ENCODE data around the gene KCNJ6. TPM values are rescaled to one million over a fixed set of nuclear protein-coding genes. Genes with fewer than 3 reads are reported as not detected.

KCNJ6 gene
- total and polyA plus RNA-seq, 9 of the 15 experiments (the other 6 are each of a cell fraction or from before 2014, with no cell fraction given), result 0.06 to 0.21 (median 0.13) TPM; not detected in 1

DNA sequence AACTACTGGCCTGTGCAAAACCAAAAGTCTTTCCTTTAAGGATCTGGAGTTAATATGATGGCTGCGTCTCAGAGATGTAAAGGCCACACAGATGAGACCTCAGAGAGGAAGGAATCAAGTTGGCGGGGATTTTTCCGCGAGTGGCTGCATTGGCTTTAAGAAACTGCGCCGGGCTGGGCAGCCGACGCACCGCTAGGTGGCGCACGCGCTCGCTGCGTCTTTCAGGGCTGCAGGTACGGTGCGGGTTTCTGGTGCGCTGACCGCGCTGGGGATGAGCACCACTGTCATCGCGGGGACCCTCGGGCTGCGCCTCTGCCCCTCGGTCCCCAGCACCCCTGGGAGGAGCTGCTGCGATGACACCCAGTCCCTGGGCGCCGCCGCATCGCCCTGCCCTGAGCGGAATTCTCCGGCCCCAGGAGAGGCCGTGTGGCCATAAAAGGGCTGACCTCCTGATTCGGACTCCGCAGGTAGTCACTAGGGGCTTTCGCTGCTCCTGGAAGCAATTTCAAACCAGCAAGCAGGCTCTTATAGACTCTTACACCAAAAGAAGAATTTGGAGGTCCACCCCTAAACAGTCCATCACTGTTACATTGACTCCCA is 241.0 kb downstream of the KCNJ6 start:
- no peak overlapping the region for H3K27ac ChIP-seq (ENCODE audit: extremely low read depth, low read depth, low read length)
- no peaks in the 10 kb centered on the region for H3K9me3 ChIP-seq (replicated peaks; ENCODE audit: control insufficient read depth, insufficient read depth, low read depth, low read length)
- no peak overlapping the region for H3K4me3 ChIP-seq
- peak; percentile 73 to 83 (median 80) for DNase-seq (ENCODE audit: extremely low read depth in 1 of 4, low spot score in 3 of 4)
- peak overlapping the region; percentile 31; the same call in 1 of the 2 replicates for H3K4me2 ChIP-seq (ENCODE audit: insufficient read depth, low read length)
- CTCF ChIA-PET (ENCODE audit: low intra/inter-chr PET ratio), result interaction anchor here (0.7 to 1.0 kb wide), 3 partner anchors 446 to 681 kb away, joined by 3 to 5 read pairs (median 3); no protein-coding TSS in a partner anchor
- no peaks in the 10 kb centered on the region for H3K36me3 ChIP-seq (ENCODE audit: control insufficient read depth, insufficient read depth, low read length)
- 0 out of 2 replicates have a peak, but pooled peaks cover 7% of the 10 kb centered on the region for H4K20me1 ChIP-seq (replicated peaks; ENCODE audit: control insufficient read depth, insufficient read depth, low read length)
- no peaks in the 10 kb centered on the region for H3K79me2 ChIP-seq (ENCODE audit: control insufficient read depth, insufficient read depth, low read length)
- intact Hi-C loops (cut with micrococcal nuclease), result loop anchor here (10.0 kb wide), 1 partner anchor 679 kb away; no protein-coding TSS in a partner anchor
- peak; percentile 98 for ATAC-seq
- H2AFZ ChIP-seq (ENCODE audit: low read depth, low read length), result peak overlapping the region; percentile 38
- peaks cover 0 to 5% of the 10 kb centered on the region in 2 experiments; a peak in 2 of 5 replicates for H3K4me1 ChIP-seq (replicated peaks in 1 of 2; ENCODE audit: control insufficient read depth in 2 of 2, insufficient read depth in 2 of 2, low read length in 2 of 2)
- BruUV-seq (replicated peaks), result no TSS peak
- POLR2A ChIA-PET, result interaction anchor here (0.9 to 1.2 kb wide), 3 partner anchors 12 to 304 kb away, joined by 3 to 4 read pairs (median 3); no protein-coding TSS in a partner anchor
- no peak overlapping the region for H3K9ac ChIP-seq (ENCODE audit: insufficient read depth in 1 of 2, low read depth in 2 of 2, low read length in 2 of 2)
- peaks cover 11 to 42% of the 10 kb centered on the region in 2 experiments for H3K27me3 ChIP-seq (ENCODE audit: control insufficient read depth in 2 of 2, insufficient read depth in 2 of 2, low read length in 2 of 2)
- WGBS (ENCODE audit: insufficient coverage, low coverage, missing lambda C conversion rate), result 8% methylated on average over 35 of the region's 35 CpGs
- H3K9me1 ChIP-seq (ENCODE audit: control insufficient read depth, insufficient read depth, low read length), result no peaks in the 10 kb centered on the region
- in situ Hi-C loops (cut with MboI), result no loop called here
- peak; percentile 82 for FAIRE-seq
- TF ChIP-seq ZBTB9 (CRISPR knock-in tag; IDR thresholded peaks at IDR 0.05) (0 out of 2 replicates have a peak, but pooled peaks have one; percentile 29), MAFK (IDR thresholded peaks at IDR 0.05; ENCODE audit: low read length) (no peak), KHSRP (IDR thresholded peaks at IDR 0.05) (no peak), JUND (IDR thresholded peaks at IDR 0.05; ENCODE audit: borderline replicate concordance, low read depth, low read length) (peak; percentile 32; the same call in 1 of the 2 replicates), JUND (tag; IDR thresholded peaks at IDR 0.05; ENCODE audit: borderline replicate concordance, low read depth, low read length) (no peak), STAG1 (CRISPR knock-in tag; IDR thresholded peaks at IDR 0.05; ENCODE audit: borderline replicate concordance) (peak; percentile 88), RCOR1 (IDR thresholded peaks at IDR 0.05; ENCODE audit: borderline replicate concordance in 1 of 2, low read depth in 2 of 2, low read length in 2 of 2) (0 out of 4 replicates have a peak, but pooled peaks of 1 of the 2 experiments have one; percentile 20), ZNF347 (CRISPR knock-in tag; IDR thresholded peaks at IDR 0.05; ENCODE audit: low read depth) (no peak), SP2 (IDR thresholded peaks at IDR 0.05; ENCODE audit: extremely low read depth, low read depth, low read length, poor library complexity, severe bottlenecking) (no peak), PKNOX1 (IDR thresholded peaks at IDR 0.05) (no peak), POLR3A (IDR thresholded peaks at IDR 0.05; ENCODE audit: borderline replicate concordance, extremely low read depth, insufficient read depth, insufficient read length) (no peak), ZNF121 (CRISPR knock-in tag; conservative IDR thresholded peaks at IDR 0.05) (no peak), NFRKB (IDR thresholded peaks at IDR 0.05; ENCODE audit: low read depth) (no peak), RB1 (IDR thresholded peaks at IDR 0.05; ENCODE audit: low read depth) (peak; percentile 53), NRF1 (conservative IDR thresholded peaks at IDR 0.05 in 1 of 2, IDR thresholded peaks at IDR 0.05 in 1 of 2) (peak; percentile 41 to 60; a peak in 3 of 4 replicates), CREM (IDR thresholded peaks at IDR 0.05; ENCODE audit: low read depth) (peak; percentile 50; the same call in 1 of the 2 replicates)
- TF ChIP-seq, protein P1, sequence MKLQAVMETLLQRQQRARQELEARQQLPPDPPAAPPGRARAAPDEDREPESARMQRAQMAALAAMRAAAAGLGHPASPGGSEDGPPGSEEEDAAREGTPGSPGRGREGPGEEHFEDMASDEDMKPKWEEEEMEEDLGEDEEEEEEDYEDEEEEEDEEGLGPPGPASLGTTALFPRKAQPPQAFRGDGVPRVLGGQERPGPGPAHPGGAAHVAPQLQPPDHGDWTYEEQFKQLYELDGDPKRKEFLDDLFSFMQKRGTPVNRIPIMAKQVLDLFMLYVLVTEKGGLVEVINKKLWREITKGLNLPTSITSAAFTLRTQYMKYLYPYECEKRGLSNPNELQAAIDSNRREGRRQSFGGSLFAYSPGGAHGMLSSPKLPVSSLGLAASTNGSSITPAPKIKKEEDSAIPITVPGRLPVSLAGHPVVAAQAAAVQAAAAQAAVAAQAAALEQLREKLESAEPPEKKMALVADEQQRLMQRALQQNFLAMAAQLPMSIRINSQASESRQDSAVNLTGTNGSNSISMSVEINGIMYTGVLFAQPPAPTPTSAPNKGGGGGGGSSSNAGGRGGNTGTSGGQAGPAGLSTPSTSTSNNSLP (IDR thresholded peaks at IDR 0.05; ENCODE audit: borderline replicate concordance, low read depth, low read length), result no peak

Data from K562 (cell line).